Right lobe of liver (tissue), 6 donors: ENCODE data around the gene PRRC1. TPM values are rescaled to one million over a fixed set of nuclear protein-coding genes. Genes with fewer than 3 reads are reported as not detected.

ENCODE experiments used
- ATAC-seq, 4 donors: fragments of 200-7000 bp; cut with Tn5 transposase; one replicate each; pipeline ENCODE4 v1.9.1; 2020; ENCODE audit warnings: mild to moderate bottlenecking in 4 of 4, moderate library complexity in 4 of 4
- DNase-seq, 3 donors: peaks; one replicate each; pipeline ENCODE4 v3.0.0-alpha.2; 2020
- H3K27ac ChIP-seq, 3 donors: fragments of 200-600 bp; one replicate each; pipeline ENCODE4 v1.8.0; 2022
- H3K27me3 ChIP-seq, 2 donors: fragments of 200-600 bp; one replicate each; pipeline ENCODE4 v1.8.0; 2022
- H3K36me3 ChIP-seq, 4 donors: fragments of 200-600 bp; sonication (generic) in 1 of 4; one replicate each; pipeline versions ENCODE4 v1.5.1 to v1.8.0; 2017 to 2022; ENCODE audit warnings: control low read depth in 1 of 4
- H3K4me1 ChIP-seq, 4 donors: fragments of 200-600 bp; sonication (generic) in 1 of 4; one replicate each; pipeline versions ENCODE4 v1.5.1 to v1.8.0; 2017 to 2022; ENCODE audit warnings: control low read depth in 1 of 4
- H3K4me3 ChIP-seq, 3 donors: fragments of 200-600 bp; one replicate each; pipeline ENCODE4 v1.8.0; 2022
- H3K9me3 ChIP-seq, 4 donors: fragments of 200-600 bp; sonication (generic) in 1 of 4; one replicate each; pipeline versions ENCODE4 v1.5.1 to v1.8.0; 2017 to 2022; ENCODE audit warnings: control low read depth in 1 of 4
- POLR2A ChIP-seq: fragments of 450-650 bp; IDR thresholded peaks from one replicate; pipeline ENCODE4 v1.6.1; 2017; ENCODE audit warnings: antibody characterized with exemption, mild to moderate bottlenecking
- WGBS: methylation state at CpG from one replicate; pipeline ENCODE4 v1.1.6; 2018; ENCODE audit warnings: low coverage, low lambda C conversion rate; ENCODE audit not compliant: insufficient coverage; ENCODE audit errors: missing lambda C conversion rate; 5-methylcytosine and 5-hydroxymethylcytosine counted together
- intact Hi-C, 2 donors: fragments of 100-400 bp; cut with DNase I; formaldehyde crosslinking; loops; one replicate each; pipeline versions ENCODE4 v1.11.2 to v1.14.1; 2022
- long read RNA-seq: library from polyadenylated mRNA; unstranded; transcript quantifications from one replicate; pipeline ENCODE4 v2.0.0, GENCODE V29; 2019
- total RNA-seq, 6 experiments: library from RNA; depleted of rRNA in 2 of 6; stranded (reverse); fragments of >200 nt in 2 of 6; fragmentation: NEBNext Ultra II Directional in 3 of 6; extraction: Animal tissue kit (Norgen Biotek cat#: 25700) in 3 of 6; gene quantifications; one replicate each; pipeline versions ENCODE4 v1.1.0 to v1.2.4, GENCODE V29; 2016 to 2023
- TF ChIP-seq, protein P1 (sequence below), 4 donors: fragments of 200-600 bp in 3 of 4; fragments of 450-650 bp in 1 of 4; IDR thresholded peaks; one replicate each; pipeline versions ENCODE4 v1.5.1 to v1.8.0; 2016 to 2022; ENCODE audit warnings: antibody characterized with exemption in 4 of 4, mild to moderate bottlenecking in 2 of 4
- donor health status: DM: no; HTN: yes; CAD: no.
- donor health status: DM: no; HTN: no; CAD: no.
- donor health status: DM: no; HTN: no; CAD: no.
- donor health status: DM: no; HTN: yes; CAD: no.
- donor health status: DM: no; HTN: yes; CAD: no.

The PRRC1 gene
- 10 to 100 TPM; 18.5 to 36.9 (median 31.4) TPM for total RNA-seq
- long read RNA-seq, partial matches to known transcripts: 0 of 1 reads
- long read RNA-seq, other reads (novel, unspliced or antisense): 0 of 1 reads

GRCh38 chr5:127517480-127518318, at the start of gene PRRC1:
TSS of gene PRRC1 (plus strand) at chr5:127517640. CDS start at chr5:127523480, 5,840 bp downstream.
- H3K4me3 ChIP-seq: peak within 1 kb of the TSS; percentile 97 to 98 (median 97)
- ATAC-seq (peak; percentile 93 to 97 (median 95)), DNase-seq (peak; percentile 87 to 88 (median 87))
- H3K4me1 ChIP-seq: peaks cover 0 to 15% (median 5%) of the 10 kb centered on the region in 4 donors
- peak within 1 kb of the TSS; percentile 69 to 85 (median 74) for H3K27ac ChIP-seq
- peak; percentile 74 for TF ChIP-seq POLR2A
- TF ChIP-seq, protein P1, sequence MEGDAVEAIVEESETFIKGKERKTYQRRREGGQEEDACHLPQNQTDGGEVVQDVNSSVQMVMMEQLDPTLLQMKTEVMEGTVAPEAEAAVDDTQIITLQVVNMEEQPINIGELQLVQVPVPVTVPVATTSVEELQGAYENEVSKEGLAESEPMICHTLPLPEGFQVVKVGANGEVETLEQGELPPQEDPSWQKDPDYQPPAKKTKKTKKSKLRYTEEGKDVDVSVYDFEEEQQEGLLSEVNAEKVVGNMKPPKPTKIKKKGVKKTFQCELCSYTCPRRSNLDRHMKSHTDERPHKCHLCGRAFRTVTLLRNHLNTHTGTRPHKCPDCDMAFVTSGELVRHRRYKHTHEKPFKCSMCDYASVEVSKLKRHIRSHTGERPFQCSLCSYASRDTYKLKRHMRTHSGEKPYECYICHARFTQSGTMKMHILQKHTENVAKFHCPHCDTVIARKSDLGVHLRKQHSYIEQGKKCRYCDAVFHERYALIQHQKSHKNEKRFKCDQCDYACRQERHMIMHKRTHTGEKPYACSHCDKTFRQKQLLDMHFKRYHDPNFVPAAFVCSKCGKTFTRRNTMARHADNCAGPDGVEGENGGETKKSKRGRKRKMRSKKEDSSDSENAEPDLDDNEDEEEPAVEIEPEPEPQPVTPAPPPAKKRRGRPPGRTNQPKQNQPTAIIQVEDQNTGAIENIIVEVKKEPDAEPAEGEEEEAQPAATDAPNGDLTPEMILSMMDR (IDR thresholded peaks at IDR 0.05): no peak
- WGBS: 0% methylated on average over 3 of the region's 80 CpGs
- H3K9me3 ChIP-seq: no peaks in the 10 kb centered on the region
- intact Hi-C loops: no loop called here
- peaks cover 0 to 3% (median 0%) of the 10 kb centered on the region in 4 donors for H3K36me3 ChIP-seq
- no peaks in the 10 kb centered on the region for H3K27me3 ChIP-seq

- 36% methylated on average over 2 of the region's 2 CpGs for WGBS
- intact Hi-C loops: no loop called here
- TF ChIP-seq POLR2A: no peak
- TF ChIP-seq, protein P1 (IDR thresholded peaks at IDR 0.05): no peak
- Histone ChIP-seq H3K27me3 (no peaks in the 10 kb centered on the region), H3K27ac (no peak overlapping the region), H3K4me1 (no peaks in the 10 kb centered on the region), H3K36me3 (no peaks in the 10 kb centered on the region), H3K9me3 (no peaks in the 10 kb centered on the region), H3K4me3 (no peak overlapping the region)
- DNase-seq (no peak), ATAC-seq (no peak)
These were observed 46.2 kb upstream of the PRRC1 start for GRCh38 chr5:127471211-127471610.

DNA sequence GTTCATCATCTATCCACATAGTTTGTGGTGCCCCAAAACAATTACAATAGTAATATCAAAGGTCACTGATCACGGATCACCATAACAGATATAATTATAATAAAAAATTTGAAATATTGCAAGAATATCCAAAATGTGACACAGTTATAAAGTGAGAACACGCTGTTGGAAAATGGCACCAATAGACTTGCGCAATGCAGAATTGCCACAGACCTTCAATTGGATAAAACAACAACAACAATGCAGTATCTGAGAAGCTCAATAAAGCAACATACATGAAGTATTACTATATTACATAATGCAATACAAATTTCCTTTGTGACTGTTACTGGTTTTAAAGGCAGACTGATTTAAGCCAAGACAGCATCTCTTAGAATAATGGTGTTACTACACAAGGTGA, 44.7 kb upstream of the PRRC1 start:
- intact Hi-C loops: no loop called here
- no peaks in the 10 kb centered on the region for H3K4me1 ChIP-seq
- no peaks in the 10 kb centered on the region for H3K27me3 ChIP-seq
- DNase-seq: no peak
- no peak for ATAC-seq
- H3K36me3 ChIP-seq: no peaks in the 10 kb centered on the region
- no peaks in the 10 kb centered on the region for H3K9me3 ChIP-seq
- H3K27ac ChIP-seq: no peak overlapping the region
- no peak overlapping the region for H3K4me3 ChIP-seq
- TF ChIP-seq POLR2A: no peak
- TF ChIP-seq, protein P1 (IDR thresholded peaks at IDR 0.05): no peak
- WGBS: 74% methylated on average over 3 of the region's 3 CpGs

DNA sequence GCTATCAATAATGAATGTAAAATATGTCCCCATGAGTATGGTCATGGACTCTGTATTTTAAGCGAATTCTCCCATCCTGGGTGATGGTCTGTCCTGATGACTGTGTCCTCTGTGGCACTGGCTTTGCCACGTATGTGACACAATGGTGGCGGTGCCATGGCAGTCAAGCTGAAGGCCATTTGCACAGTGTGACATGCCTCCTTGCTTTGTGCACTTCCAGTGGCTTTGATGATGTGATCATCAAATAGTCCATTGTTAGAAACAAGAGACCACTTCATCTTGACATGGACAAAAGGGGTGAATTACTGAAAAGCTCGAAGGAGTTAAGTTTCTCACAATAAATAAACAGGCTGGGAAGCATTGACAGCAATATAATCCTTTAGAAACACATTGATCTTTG, 31.0 kb upstream of the PRRC1 start:
- DNase-seq: no peak
- TF ChIP-seq POLR2A: no peak
- TF ChIP-seq, protein P1 (IDR thresholded peaks at IDR 0.05): no peak
- H3K4me1 ChIP-seq: no peaks in the 10 kb centered on the region
- intact Hi-C loops: no loop called here
- H3K9me3 ChIP-seq: no peaks in the 10 kb centered on the region
- no peak overlapping the region for H3K27ac ChIP-seq
- H3K36me3 ChIP-seq: no peaks in the 10 kb centered on the region
- WGBS: 69% methylated on average over 4 of the region's 4 CpGs
- no peaks in the 10 kb centered on the region for H3K27me3 ChIP-seq
- no peak for ATAC-seq
- no peak overlapping the region for H3K4me3 ChIP-seq
